ENCODE results near the gene SCARF1.

Gene SCARF1

GRCh38 chr17:1604831-1605528, 40.6 kb downstream of the SCARF1 start:
- Histone ChIP-seq H3K4me3 (ENCODE audit: insufficient read length, low read depth) (no peak overlapping the region), H3K36me3 (ENCODE audit: insufficient read depth, insufficient read length, low read length) (no peaks in the 10 kb centered on the region), H3K4me1 (ENCODE audit: insufficient read depth, insufficient read length) (peaks cover 4% of the 10 kb centered on the region), H3K9ac (ENCODE audit: insufficient read length, low read depth) (no peak overlapping the region), H3K9me3 (ENCODE audit: insufficient read depth, low read length) (peaks cover 10% of the 10 kb centered on the region), H3K27me3 (ENCODE audit: insufficient read depth, insufficient read length) (no peaks in the 10 kb centered on the region)
- no peak for TF ChIP-seq YY1 (IDR thresholded peaks at IDR 0.05; ENCODE audit: insufficient read depth, insufficient read length)
- no peak for TF ChIP-seq SUZ12 (IDR thresholded peaks at IDR 0.05; ENCODE audit: extremely low read depth, insufficient read depth, insufficient read length)
- no peak for TF ChIP-seq ZNF274 (IDR thresholded peaks at IDR 0.05; ENCODE audit: low read depth, low read length)
- no peak for DNase-seq (ENCODE audit: low read depth, low spot score)

GRCh38 chr17:1601571-1601970, 44.0 kb downstream of the SCARF1 start:
- no peak overlapping the region for H3K9ac ChIP-seq (ENCODE audit: insufficient read length, low read depth)
- TF ChIP-seq ZNF274 (IDR thresholded peaks at IDR 0.05; ENCODE audit: low read depth, low read length) = no peak
- no peak for TF ChIP-seq YY1 (IDR thresholded peaks at IDR 0.05; ENCODE audit: insufficient read depth, insufficient read length)
- TF ChIP-seq SUZ12 (IDR thresholded peaks at IDR 0.05; ENCODE audit: extremely low read depth, insufficient read depth, insufficient read length) = no peak
- DNase-seq (ENCODE audit: low read depth, low spot score) = no peak
- H3K9me3 ChIP-seq (ENCODE audit: insufficient read depth, low read length) = peaks cover 10% of the 10 kb centered on the region
- H3K4me3 ChIP-seq (ENCODE audit: insufficient read length, low read depth) = no peak overlapping the region
- H3K27me3 ChIP-seq (ENCODE audit: insufficient read depth, insufficient read length) = no peaks in the 10 kb centered on the region
- peaks cover 4% of the 10 kb centered on the region for H3K4me1 ChIP-seq (ENCODE audit: insufficient read depth, insufficient read length)
- no peaks in the 10 kb centered on the region for H3K36me3 ChIP-seq (ENCODE audit: insufficient read depth, insufficient read length, low read length)

GRCh38 chr17:1598399-1599095, 47.0 kb downstream of the SCARF1 start:
- H3K9ac ChIP-seq (ENCODE audit: insufficient read length, low read depth) = no peak overlapping the region
- H3K4me1 ChIP-seq (ENCODE audit: insufficient read depth, insufficient read length) = no peaks in the 10 kb centered on the region
- H3K9me3 ChIP-seq (ENCODE audit: insufficient read depth, low read length) = peaks cover 10% of the 10 kb centered on the region
- no peak for DNase-seq (ENCODE audit: low read depth, low spot score)
- no peak overlapping the region for H3K4me3 ChIP-seq (ENCODE audit: insufficient read length, low read depth)
- H3K36me3 ChIP-seq (ENCODE audit: insufficient read depth, insufficient read length, low read length) = no peaks in the 10 kb centered on the region
- TF ChIP-seq ZNF274 (IDR thresholded peaks at IDR 0.05; ENCODE audit: low read depth, low read length) (no peak), SUZ12 (IDR thresholded peaks at IDR 0.05; ENCODE audit: extremely low read depth, insufficient read depth, insufficient read length) (no peak), YY1 (IDR thresholded peaks at IDR 0.05; ENCODE audit: insufficient read depth, insufficient read length) (no peak)
- no peaks in the 10 kb centered on the region for H3K27me3 ChIP-seq (ENCODE audit: insufficient read depth, insufficient read length)

- Histone ChIP-seq H3K36me3 (ENCODE audit: insufficient read depth, insufficient read length, low read length) (no peaks in the 10 kb centered on the region), H3K4me3 (ENCODE audit: insufficient read length, low read depth) (no peak overlapping the region), H3K9ac (ENCODE audit: insufficient read length, low read depth) (no peak overlapping the region), H3K4me1 (ENCODE audit: insufficient read depth, insufficient read length) (peaks cover 2% of the 10 kb centered on the region), H3K27me3 (ENCODE audit: insufficient read depth, insufficient read length) (no peaks in the 10 kb centered on the region), H3K9me3 (ENCODE audit: insufficient read depth, low read length) (peaks cover 10% of the 10 kb centered on the region)
- TF ChIP-seq YY1 (IDR thresholded peaks at IDR 0.05; ENCODE audit: insufficient read depth, insufficient read length) (no peak), ZNF274 (IDR thresholded peaks at IDR 0.05; ENCODE audit: low read depth, low read length) (no peak), SUZ12 (IDR thresholded peaks at IDR 0.05; ENCODE audit: extremely low read depth, insufficient read depth, insufficient read length) (no peak)
- no peak for DNase-seq (ENCODE audit: low read depth, low spot score)
Observed at GRCh38 chr17:1597861-1598342, 47.6 kb downstream of the SCARF1 start.

- TF ChIP-seq ZNF274 (IDR thresholded peaks at IDR 0.05; ENCODE audit: low read depth, low read length) (no peak), YY1 (IDR thresholded peaks at IDR 0.05; ENCODE audit: insufficient read depth, insufficient read length) (no peak), SUZ12 (IDR thresholded peaks at IDR 0.05; ENCODE audit: extremely low read depth, insufficient read depth, insufficient read length) (no peak)
- Histone ChIP-seq H3K9me3 (ENCODE audit: insufficient read depth, low read length) (no peaks in the 10 kb centered on the region), H3K27me3 (ENCODE audit: insufficient read depth, insufficient read length) (no peaks in the 10 kb centered on the region), H3K36me3 (ENCODE audit: insufficient read depth, insufficient read length, low read length) (no peaks in the 10 kb centered on the region), H3K9ac (ENCODE audit: insufficient read length, low read depth) (no peak overlapping the region), H3K4me1 (ENCODE audit: insufficient read depth, insufficient read length) (peaks cover 10% of the 10 kb centered on the region), H3K4me3 (ENCODE audit: insufficient read length, low read depth) (no peak overlapping the region)
- DNase-seq (ENCODE audit: low read depth, low spot score) = no peak
Observed at GRCh38 chr17:1593630-1593931, 52.0 kb downstream of the SCARF1 start.

- H3K9me3 ChIP-seq (ENCODE audit: insufficient read depth, low read length) = no peaks in the 10 kb centered on the region
- no peak overlapping the region for H3K4me3 ChIP-seq (ENCODE audit: insufficient read length, low read depth)
- H3K9ac ChIP-seq (ENCODE audit: insufficient read length, low read depth) = no peak overlapping the region
- H3K4me1 ChIP-seq (ENCODE audit: insufficient read depth, insufficient read length) = peaks cover 10% of the 10 kb centered on the region
- no peak for DNase-seq (ENCODE audit: low read depth, low spot score)
- no peaks in the 10 kb centered on the region for H3K27me3 ChIP-seq (ENCODE audit: insufficient read depth, insufficient read length)
- TF ChIP-seq ZNF274 (IDR thresholded peaks at IDR 0.05; ENCODE audit: low read depth, low read length) (no peak), YY1 (IDR thresholded peaks at IDR 0.05; ENCODE audit: insufficient read depth, insufficient read length) (no peak), SUZ12 (IDR thresholded peaks at IDR 0.05; ENCODE audit: extremely low read depth, insufficient read depth, insufficient read length) (no peak)
- no peaks in the 10 kb centered on the region for H3K36me3 ChIP-seq (ENCODE audit: insufficient read depth, insufficient read length, low read length)
Observed at GRCh38 chr17:1592751-1593629, 52.5 kb downstream of the SCARF1 start.

All from NT2/D1 (cell line).